ENCODE data around the gene CCNI2.

Gene CCNI2

GRCh38 chr5:132766020-132766805 lies 19.0 kb downstream of the CCNI2 start:
- peaks cover 3% of the 10 kb centered on the region for H3K36me3 Mint-ChIP-seq
- no peak for DNase-seq
- H3K27me3 Mint-ChIP-seq, result peaks cover 15% of the 10 kb centered on the region
- no peaks in the 10 kb centered on the region for H3K4me1 Mint-ChIP-seq
- H3K27ac Mint-ChIP-seq, result no peak overlapping the region
- H3K4me3 Mint-ChIP-seq, result no peak overlapping the region
- H3K9me3 Mint-ChIP-seq, result no peaks in the 10 kb centered on the region
- CTCF ChIA-PET, result no interaction called here

- Mint-ChIP-seq H3K4me1 (no peaks in the 10 kb centered on the region), H3K27ac (no peak overlapping the region)
Observed at GRCh38 chr5:132766806-132767055, 19.5 kb downstream of the CCNI2 start.

GRCh38 chr5:132767150-132767549 lies 19.9 kb downstream of the CCNI2 start:
- CTCF ChIA-PET, result interaction anchor here (0.6 to 1.0 kb wide), 2 partner anchors 13 to 398 kb away, joined by 4 to 5 read pairs; no protein-coding TSS in a partner anchor
- H3K4me3 Mint-ChIP-seq, result no peak overlapping the region
- H3K4me1 Mint-ChIP-seq, result no peaks in the 10 kb centered on the region
- no peak overlapping the region for H3K27ac Mint-ChIP-seq
- DNase-seq, result no peak
- H3K9me3 Mint-ChIP-seq, result no peaks in the 10 kb centered on the region
- peaks cover 3% of the 10 kb centered on the region for H3K36me3 Mint-ChIP-seq
- peaks cover 19% of the 10 kb centered on the region for H3K27me3 Mint-ChIP-seq

More at GRCh38 chr5:132766806-132767055, 19.5 kb downstream of the CCNI2 start:
- Mint-ChIP-seq H3K9me3 (no peaks in the 10 kb centered on the region), H3K4me3 (no peak overlapping the region), H3K27me3 (peaks cover 19% of the 10 kb centered on the region), H3K36me3 (peaks cover 3% of the 10 kb centered on the region)
- no peak for DNase-seq
- CTCF ChIA-PET, result interaction anchor here (1.0 kb wide), 1 partner anchor 13 kb away, joined by 5 read pairs; no protein-coding TSS in a partner anchor

- no peaks in the 10 kb centered on the region for H3K36me3 Mint-ChIP-seq
- no peak overlapping the region for H3K27ac Mint-ChIP-seq
- DNase-seq, result no peak
- H3K4me1 Mint-ChIP-seq, result no peaks in the 10 kb centered on the region
- H3K27me3 Mint-ChIP-seq, result peaks cover 28% of the 10 kb centered on the region
- no peak overlapping the region for H3K4me3 Mint-ChIP-seq
- CTCF ChIA-PET, result no interaction called here
- no peaks in the 10 kb centered on the region for H3K9me3 Mint-ChIP-seq
Observed at GRCh38 chr5:132768485-132768868, 21.3 kb downstream of the CCNI2 start.

DNA sequence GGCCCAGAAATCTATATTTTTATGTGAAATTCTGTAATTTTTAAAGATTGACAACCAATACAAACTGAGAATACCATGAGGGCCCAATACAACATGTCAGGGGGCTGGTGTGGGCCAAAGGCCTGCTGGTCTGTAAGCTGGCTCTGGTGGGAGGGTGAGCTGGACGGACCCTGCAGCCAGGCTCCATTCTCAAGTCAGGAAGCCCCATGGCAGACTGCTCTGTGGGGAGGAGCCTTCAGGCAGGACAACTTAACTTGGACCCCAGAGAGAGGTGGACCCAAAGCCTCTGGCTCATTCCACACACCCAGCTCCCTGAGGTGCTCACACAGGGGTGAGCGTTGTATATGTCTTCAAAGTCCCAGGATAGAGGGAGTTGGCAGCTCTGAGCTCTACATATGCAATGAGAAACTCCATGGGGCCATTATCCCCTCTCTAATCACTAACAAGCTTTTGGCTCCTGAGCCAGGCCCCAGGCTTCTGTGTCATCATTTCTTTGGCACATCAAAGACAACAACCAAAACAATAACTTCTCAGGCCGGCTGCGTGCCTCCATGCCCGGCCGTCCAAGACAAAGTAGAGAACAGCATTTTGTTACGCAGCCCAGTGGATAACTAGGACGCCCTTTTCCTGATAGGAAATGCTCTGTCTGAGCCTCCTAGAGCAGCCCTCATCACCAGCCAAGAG lies 23.4 kb downstream of the CCNI2 start:
- no peak overlapping the region for H3K4me3 Mint-ChIP-seq
- CTCF ChIA-PET, result interaction anchor here (1.1 kb wide), 1 partner anchor 244 kb away, joined by 3 read pairs; no protein-coding TSS in a partner anchor
- H3K27ac Mint-ChIP-seq, result no peak overlapping the region
- no peaks in the 10 kb centered on the region for H3K36me3 Mint-ChIP-seq
- H3K9me3 Mint-ChIP-seq, result no peaks in the 10 kb centered on the region
- H3K27me3 Mint-ChIP-seq, result peaks cover 49% of the 10 kb centered on the region
- no peak for DNase-seq
- H3K4me1 Mint-ChIP-seq, result no peaks in the 10 kb centered on the region

DNA sequence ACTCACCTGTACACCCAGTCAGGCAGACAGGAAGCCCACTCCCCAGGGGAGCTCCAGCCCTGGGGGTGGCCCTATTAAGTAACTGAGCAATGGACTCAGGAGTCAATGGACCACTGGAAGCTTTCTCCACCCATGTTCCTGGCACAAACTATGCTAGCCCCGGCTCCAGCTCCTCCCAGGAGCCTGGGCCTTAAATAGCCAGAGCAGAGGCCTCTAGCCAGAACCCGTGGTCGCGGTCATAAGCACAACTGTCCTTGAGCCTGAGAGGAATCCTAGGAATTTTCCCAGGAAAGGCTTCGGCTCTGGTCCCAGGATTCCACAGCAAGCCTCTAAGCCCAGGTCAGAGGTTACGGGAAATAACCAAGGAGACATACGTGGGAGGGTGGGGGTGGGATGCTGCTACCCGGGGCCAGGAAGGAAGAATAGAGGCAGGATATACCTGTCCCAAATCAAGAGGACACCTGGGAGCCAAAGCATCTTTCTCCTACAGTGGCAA lies 24.3 kb downstream of the CCNI2 start:
- H3K36me3 Mint-ChIP-seq, result no peaks in the 10 kb centered on the region
- CTCF ChIA-PET, result no interaction called here
- H3K9me3 Mint-ChIP-seq, result no peaks in the 10 kb centered on the region
- H3K27ac Mint-ChIP-seq, result no peak overlapping the region
- no peak overlapping the region for H3K4me3 Mint-ChIP-seq
- no peak for DNase-seq
- H3K4me1 Mint-ChIP-seq, result peaks cover 4% of the 10 kb centered on the region
- H3K27me3 Mint-ChIP-seq, result peaks cover 54% of the 10 kb centered on the region

DNA sequence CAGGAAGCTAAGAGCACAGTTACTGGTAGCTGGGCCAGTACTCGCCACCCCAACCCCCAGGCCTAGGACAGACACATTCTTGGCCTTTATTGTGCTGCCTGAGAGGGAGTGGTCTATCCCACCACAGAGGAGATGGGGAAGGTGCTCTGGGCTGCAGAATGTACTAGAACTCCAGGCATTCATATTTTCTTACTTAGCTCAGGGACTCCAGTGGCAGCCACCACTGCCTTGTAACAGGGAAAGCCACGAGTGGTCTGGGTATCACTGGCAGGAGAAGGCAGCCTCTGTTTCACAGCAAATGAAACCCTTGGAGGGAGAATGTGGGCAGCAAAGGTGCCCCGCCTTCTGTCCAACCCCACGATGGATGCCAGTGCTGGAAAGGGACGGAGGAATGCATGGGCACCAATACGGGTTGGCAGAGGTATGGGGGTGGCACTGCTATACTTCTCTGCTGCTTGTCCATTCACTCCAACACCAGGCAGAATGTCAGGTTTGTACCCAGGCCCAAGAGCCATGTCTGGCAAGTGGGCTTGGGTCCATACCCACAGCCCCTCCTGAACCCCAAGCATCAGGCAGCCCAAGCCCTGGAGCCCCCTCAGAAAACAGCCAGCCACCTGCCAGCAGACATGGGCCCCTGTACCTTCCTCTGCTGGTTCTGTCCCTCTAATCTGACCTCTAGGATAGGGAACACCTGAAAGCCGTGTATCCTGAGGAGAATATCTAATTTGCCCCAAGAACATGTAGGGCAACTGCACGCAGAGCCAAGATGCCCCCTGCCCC lies 25.3 kb downstream of the CCNI2 start:
- Mint-ChIP-seq H3K4me1 (peaks cover 4% of the 10 kb centered on the region), H3K4me3 (no peak overlapping the region), H3K36me3 (no peaks in the 10 kb centered on the region), H3K27me3 (peaks cover 53% of the 10 kb centered on the region), H3K27ac (no peak overlapping the region), H3K9me3 (no peaks in the 10 kb centered on the region)
- no peak for DNase-seq
- CTCF ChIA-PET, result interaction anchor here (1.8 kb wide), 1 partner anchor 18 kb away, joined by 7 read pairs; no protein-coding TSS in a partner anchor

- H3K4me3 Mint-ChIP-seq, result no peak overlapping the region
- peaks cover 60% of the 10 kb centered on the region for H3K27me3 Mint-ChIP-seq
- H3K36me3 Mint-ChIP-seq, result no peaks in the 10 kb centered on the region
- H3K9me3 Mint-ChIP-seq, result no peaks in the 10 kb centered on the region
- CTCF ChIA-PET, result interaction anchor here (0.6 to 1.8 kb wide), 2 partner anchors 18 to 386 kb away, joined by 3 to 7 read pairs; no protein-coding TSS in a partner anchor
- peaks cover 8% of the 10 kb centered on the region for H3K4me1 Mint-ChIP-seq
- no peak overlapping the region for H3K27ac Mint-ChIP-seq
- DNase-seq, result no peak
Observed at GRCh38 chr5:132773114-132773513, 25.9 kb downstream of the CCNI2 start.

GRCh38 chr5:132773601-132774355 lies 26.6 kb downstream of the CCNI2 start:
- Mint-ChIP-seq H3K36me3 (no peaks in the 10 kb centered on the region), H3K27ac (no peak overlapping the region), H3K4me1 (peaks cover 11% of the 10 kb centered on the region), H3K27me3 (peaks cover 61% of the 10 kb centered on the region), H3K4me3 (no peak overlapping the region), H3K9me3 (no peaks in the 10 kb centered on the region)
- CTCF ChIA-PET, result interaction anchor here (0.6 to 1.8 kb wide), 2 partner anchors 19 to 387 kb away, joined by 3 to 7 read pairs; no protein-coding TSS in a partner anchor
- DNase-seq, result no peak

DNA sequence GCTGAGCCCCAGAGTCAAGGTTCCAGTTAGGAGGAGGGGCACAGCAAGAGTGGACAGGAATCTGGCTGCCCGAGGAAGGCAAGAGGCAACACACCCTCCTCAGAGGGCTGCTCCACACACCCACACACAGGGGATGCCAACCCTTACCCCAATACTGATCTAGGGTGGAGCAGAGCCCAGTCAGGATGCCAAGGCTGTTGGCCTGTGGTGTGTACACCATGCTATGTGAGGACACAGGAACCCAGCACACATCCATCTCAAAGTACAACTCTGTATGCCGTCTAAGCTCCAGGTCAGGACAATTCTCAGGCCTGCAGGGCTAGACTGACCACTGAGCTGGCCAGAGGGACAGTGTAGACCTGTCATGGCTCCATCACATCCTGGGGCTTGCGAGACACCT lies 27.2 kb downstream of the CCNI2 start:
- CTCF ChIA-PET, result interaction anchor here (1.8 kb wide), 1 partner anchor 20 kb away, joined by 7 read pairs; no protein-coding TSS in a partner anchor
- DNase-seq, result no peak
- H3K4me3 Mint-ChIP-seq, result no peak overlapping the region
- H3K36me3 Mint-ChIP-seq, result no peaks in the 10 kb centered on the region
- H3K9me3 Mint-ChIP-seq, result no peaks in the 10 kb centered on the region
- H3K27me3 Mint-ChIP-seq, result peaks cover 65% of the 10 kb centered on the region
- no peak overlapping the region for H3K27ac Mint-ChIP-seq
- peaks cover 14% of the 10 kb centered on the region for H3K4me1 Mint-ChIP-seq

GRCh38 chr5:132774896-132775295 lies 27.7 kb downstream of the CCNI2 start:
- Mint-ChIP-seq H3K36me3 (no peaks in the 10 kb centered on the region), H3K27ac (no peak overlapping the region), H3K4me1 (peaks cover 17% of the 10 kb centered on the region), H3K9me3 (no peaks in the 10 kb centered on the region), H3K27me3 (peaks cover 70% of the 10 kb centered on the region), H3K4me3 (no peak overlapping the region)
- CTCF ChIA-PET, result no interaction called here
- no peak for DNase-seq

GRCh38 chr5:132775476-132775961 lies 28.3 kb downstream of the CCNI2 start:
- no peaks in the 10 kb centered on the region for H3K9me3 Mint-ChIP-seq
- no peak overlapping the region for H3K27ac Mint-ChIP-seq
- H3K4me3 Mint-ChIP-seq, result peak overlapping the region; percentile 17
- H3K4me1 Mint-ChIP-seq, result peaks cover 23% of the 10 kb centered on the region
- no peaks in the 10 kb centered on the region for H3K36me3 Mint-ChIP-seq
- H3K27me3 Mint-ChIP-seq, result peaks cover 72% of the 10 kb centered on the region
- CTCF ChIA-PET, result interaction anchor here (0.8 kb wide), 1 partner anchor 45 kb away, joined by 3 read pairs; no protein-coding TSS in a partner anchor
- DNase-seq, result no peak

DNA sequence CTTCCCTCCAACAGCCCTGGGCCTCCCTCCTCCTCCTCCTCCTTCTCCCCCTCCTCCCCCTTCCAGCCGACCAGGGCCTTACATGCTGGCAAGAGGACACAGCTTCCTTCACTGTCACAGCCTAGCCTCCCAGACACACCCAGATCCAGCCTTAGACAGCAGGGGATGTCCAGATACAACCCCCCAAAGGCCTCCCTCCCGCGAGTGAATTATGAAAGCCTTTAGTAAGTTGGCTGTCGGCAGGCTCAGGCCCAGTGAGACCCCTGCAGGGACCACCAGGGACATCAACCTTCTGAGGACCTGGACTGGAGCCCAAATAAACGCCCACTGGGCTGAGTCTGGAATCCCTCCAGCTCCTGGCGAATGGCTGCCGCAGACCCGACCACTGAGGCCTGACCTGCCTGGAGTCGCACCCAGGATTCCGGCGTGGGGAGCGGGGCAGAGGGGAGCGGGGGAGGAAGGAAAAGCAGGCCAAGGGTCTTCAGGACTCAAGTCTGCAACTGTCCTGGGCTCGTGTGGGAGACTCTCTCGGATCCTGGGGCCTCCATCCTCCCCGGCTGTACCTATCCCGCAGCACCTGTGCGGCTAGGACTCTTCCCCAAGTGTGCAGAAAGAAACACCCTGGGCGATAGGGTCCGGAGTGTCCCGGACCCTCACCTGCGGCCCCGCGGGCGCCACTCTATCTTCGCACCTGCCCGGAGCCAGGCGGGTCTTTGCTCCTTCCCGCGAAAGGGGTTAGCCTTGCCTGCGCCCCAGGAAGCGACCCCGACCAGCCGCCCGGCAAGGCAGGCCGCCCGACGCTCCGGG lies 29.1 kb downstream of the CCNI2 start:
- Mint-ChIP-seq H3K9me3 (no peaks in the 10 kb centered on the region), H3K27ac (no peak overlapping the region), H3K27me3 (peaks cover 75% of the 10 kb centered on the region), H3K4me1 (peaks cover 31% of the 10 kb centered on the region), H3K36me3 (no peaks in the 10 kb centered on the region), H3K4me3 (peak overlapping the region; percentile 67)
- no peak for DNase-seq
- CTCF ChIA-PET, result interaction anchor here (0.8 kb wide), 1 partner anchor 44 kb away, joined by 3 read pairs; no protein-coding TSS in a partner anchor

All from activated naive CD4-positive, alpha-beta T cell treated with anti-CD3 and anti-CD28 coated beads, Interleukin-2, amount 10 ng/mL, durations not matched to agents 7 days and 5 days (primary cell).